SK-N-SH (cell line): Measurements from ENCODE around the gene CRB1.

Experiments used
- CTCF ChIP-seq: fragments of 200-600 bp; sonication (generic); IDR thresholded peaks from 2 replicates; pipeline ENCODE4 v1.6.1; 2017; ENCODE audit warnings: antibody characterized with exemption, mild to moderate bottlenecking, moderate library complexity
- FOXJ3 ChIP-seq: sonication (generic); formaldehyde crosslinking; IDR thresholded peaks from 2 replicates; pipeline ENCODE4 v1.5.1; 2020; ENCODE audit warnings: mild to moderate bottlenecking, missing genetic modification reagents
- RAD21 ChIP-seq: IDR thresholded peaks from 2 replicates; pipeline ENCODE4 v1.6.1; 2012; ENCODE audit warnings: mild to moderate bottlenecking, low read length
- RFX5 ChIP-seq: IDR thresholded peaks from 2 replicates; pipeline ENCODE4 v1.6.1; 2012; ENCODE audit warnings: mild to moderate bottlenecking, improper control_type of control experiment, low read length

- no peak for TF ChIP-seq CTCF
- no peak for TF ChIP-seq RFX5
- no peak for TF ChIP-seq FOXJ3 (CRISPR knock-in tag)
- no peak for TF ChIP-seq RAD21
These were observed 156.3 kb downstream of the CRB1 start for GRCh38 chr1:197424380-197424779.
